Activated CD4-positive, alpha-beta T cell treated with anti-CD3 and anti-CD28 coated beads, Interleukin-2, amount 50 U/mL, for 48 hours (primary cell): ENCODE results near the gene SHTN1.

Experiments used
- DNase-seq, 2 experiments: peaks; one replicate each; pipeline ENCODE4 v3.0.0-alpha.2; 2020

SHTN1 gene

DNA sequence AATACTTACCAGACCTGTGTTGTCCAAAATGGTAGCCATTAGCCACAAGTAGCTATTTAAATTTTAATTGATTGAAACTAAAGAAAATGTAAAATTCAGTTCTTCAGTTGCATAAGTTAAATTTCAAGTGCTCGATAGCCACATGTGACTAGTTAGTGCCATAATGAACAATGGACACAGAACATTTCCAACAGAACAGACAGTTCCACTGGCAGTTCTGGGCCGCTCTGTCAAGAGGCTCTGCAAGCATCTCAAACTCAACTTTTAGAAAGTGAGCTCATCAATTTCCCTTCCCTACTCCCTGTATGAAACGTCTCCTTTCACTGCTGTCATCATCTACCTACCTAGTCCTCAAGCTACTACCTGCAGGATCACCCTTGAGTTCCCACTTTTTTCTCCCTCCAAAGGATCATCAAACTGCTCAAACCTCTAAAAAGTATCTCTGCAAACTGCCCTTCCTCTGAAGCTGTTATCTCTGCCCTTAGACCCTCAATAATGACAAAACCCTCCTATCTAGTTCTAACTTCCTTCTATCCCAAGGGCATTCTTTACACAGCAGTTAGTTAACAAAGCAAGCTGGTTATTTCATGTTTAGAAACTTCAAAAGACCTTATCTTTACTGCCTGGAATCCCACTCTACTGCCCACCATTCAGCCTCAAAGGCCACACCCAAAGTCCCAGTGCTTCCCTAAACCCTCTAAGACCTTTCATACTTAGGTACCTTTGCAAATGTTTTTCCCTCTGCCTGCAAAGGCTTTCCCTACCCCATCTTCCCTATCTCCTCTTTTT, 20.6 kb downstream of the SHTN1 start:
- no peak for DNase-seq

DNA sequence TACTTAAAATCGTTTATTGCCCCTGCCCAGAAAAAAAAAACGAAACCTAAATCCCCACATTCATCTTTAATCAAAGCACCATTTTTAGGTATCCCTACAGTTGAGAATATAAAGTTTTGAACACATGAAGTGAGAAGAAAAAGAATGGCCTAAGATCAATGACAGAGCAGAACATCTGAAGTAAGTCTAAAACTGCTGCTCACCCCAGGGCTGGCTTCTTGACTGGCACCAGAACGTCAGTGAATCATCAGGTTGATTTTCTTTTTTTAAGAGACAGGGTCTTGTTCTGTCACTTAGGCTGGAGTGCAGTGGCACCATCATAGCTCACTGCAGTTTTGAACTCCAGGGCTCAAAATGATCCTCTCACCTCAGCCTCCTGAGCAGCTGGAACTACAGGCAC, 24.9 kb downstream of the SHTN1 start:
- no peak for DNase-seq

DNA sequence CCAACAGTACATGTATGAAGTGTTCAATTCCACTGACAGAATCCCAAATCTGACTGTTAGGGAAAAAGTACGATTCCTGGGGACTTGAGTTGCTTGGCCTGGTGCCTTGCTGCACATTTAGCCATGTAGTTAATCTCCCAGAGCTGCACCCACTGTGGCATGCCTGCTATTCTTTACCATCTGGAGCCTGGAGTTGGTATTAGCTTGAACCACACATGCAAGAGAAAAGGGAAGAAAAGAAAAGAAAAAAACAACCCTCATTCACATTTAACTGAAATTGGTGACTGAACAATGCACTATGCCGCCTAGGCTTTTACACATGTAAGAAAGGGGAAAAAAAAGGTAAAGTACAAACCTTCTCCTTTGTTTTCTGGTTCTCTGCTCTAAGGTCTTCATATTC, 26.1 kb downstream of the SHTN1 start:
- DNase-seq: no peak

DNA sequence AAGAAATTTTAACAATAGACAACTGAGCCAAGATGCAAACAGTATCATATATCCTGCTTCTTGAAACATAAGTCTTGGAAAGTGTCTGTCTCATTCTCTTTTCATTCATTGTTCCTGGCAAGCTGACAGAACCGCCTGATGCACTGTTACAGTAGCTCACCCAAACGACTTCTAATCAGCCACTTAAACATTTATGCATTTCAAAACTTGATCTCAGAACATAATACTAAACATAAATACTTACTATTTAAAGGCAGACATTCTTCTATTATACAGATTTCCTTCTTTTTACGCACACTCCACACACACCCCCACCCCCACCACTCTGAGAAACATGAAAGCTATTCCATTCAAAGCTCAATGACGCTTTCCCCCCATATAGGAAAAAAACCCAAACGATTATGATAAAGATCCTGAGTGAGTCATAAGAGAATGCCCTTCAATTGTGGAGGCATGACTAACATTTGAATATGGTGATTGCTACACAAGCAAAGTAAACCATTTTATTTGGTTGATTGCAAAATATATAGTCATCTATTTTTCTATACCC, 30.5 kb downstream of the SHTN1 start:
- no peak for DNase-seq

DNA sequence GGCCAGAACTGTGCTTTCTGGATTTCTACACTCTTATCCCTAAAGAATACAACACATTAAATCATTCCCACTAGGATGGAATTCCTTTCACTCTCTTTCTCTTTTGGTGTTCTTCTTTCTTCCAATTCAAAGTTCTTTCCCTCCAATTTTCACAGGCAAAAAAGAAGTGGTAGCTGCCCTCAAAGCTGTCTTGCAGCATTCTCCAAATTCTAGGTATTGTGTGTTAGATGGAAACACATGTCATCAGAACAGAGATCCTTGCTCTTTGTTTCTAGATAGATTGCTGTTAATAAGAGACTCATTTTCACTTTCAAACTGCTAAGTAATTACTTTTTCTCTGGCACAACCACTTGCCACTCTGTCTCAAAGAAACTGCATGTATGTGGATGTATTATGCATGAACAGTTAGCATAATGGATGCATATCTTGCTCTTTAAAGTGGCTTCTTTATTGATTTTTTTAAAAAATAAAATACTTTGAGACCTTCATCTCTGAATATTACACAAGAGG, 31.0 kb downstream of the SHTN1 start:
- DNase-seq: no peak

DNA sequence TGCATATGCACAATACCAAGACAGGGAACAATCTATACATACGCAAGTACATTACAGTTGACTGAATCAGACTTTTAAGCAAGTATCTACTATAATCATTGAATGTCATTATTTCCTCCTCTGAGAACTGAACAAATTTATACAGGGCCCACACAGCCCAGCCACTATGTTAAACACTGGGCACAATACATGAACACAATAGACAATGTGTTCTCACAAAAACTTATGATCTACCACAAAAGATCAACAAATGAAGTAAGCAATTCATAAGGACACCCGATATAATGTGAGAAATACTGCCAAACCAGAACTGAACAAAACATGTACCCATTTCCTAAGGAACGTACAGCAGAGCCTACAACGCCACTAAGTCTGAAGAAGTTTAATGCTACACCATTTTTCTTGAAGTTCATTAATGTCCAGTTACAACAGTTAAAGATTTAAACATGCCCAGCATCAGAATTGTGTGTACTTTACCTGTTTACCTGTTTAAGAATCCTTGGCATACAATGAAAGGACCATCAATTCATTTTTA, 31.5 kb downstream of the SHTN1 start:
- no peak for DNase-seq

DNA sequence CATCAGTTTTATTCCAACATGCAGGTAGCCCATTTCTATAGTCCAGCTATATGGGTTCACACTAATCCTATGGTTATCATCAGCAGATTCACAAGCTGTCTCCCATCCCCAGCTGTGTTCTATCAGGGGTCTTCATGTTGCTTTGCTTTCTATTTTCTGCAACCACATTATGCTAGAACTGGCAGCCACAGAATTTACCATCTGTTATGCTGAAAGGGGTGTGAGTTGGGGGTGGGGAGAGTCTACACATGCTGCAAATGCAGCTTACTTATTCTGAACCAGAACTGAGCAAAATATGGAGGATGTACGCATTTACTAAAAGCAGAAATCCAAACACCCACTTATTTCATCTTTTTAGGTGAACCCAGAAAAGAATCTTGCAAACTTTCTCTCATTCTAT, 32.9 kb downstream of the SHTN1 start:
- no peak for DNase-seq

DNA sequence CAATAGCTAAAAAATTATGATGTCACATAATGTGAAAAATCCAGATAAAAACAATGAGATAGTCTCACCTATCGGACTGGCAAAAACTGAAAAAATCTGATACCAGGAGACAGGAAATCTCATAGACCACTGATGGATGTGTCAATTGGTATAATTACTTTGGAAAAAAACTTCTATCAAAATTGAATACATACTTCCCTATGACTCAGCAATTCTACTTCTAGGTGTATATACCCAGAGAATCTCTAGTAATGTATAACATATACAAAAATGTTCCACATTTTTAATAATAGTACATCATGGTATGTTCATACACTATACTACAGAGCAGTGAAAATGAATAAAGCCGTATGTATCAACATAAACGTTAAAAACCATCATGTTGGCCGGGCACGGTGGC, 34.9 kb downstream of the SHTN1 start:
- no peak for DNase-seq

DNA sequence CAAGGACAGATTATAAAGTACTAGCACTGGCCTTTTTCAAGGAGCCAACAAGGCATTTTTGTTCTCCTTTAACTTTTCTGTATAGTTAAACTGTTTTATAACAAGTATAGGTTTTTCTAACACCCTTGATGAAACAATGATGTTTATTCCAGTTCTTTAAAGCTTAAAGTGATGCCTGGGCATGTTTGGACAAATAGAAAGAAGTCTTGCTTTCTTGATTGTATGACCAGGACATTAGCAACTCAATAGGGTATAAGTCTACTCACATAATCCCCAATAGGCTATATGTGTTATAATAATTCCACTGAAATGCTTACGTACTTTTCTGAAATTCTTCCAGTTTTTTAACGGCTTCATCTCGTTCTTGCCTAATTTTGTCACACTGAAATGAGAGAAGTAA, 36.7 kb downstream of the SHTN1 start:
- no peak for DNase-seq

DNA sequence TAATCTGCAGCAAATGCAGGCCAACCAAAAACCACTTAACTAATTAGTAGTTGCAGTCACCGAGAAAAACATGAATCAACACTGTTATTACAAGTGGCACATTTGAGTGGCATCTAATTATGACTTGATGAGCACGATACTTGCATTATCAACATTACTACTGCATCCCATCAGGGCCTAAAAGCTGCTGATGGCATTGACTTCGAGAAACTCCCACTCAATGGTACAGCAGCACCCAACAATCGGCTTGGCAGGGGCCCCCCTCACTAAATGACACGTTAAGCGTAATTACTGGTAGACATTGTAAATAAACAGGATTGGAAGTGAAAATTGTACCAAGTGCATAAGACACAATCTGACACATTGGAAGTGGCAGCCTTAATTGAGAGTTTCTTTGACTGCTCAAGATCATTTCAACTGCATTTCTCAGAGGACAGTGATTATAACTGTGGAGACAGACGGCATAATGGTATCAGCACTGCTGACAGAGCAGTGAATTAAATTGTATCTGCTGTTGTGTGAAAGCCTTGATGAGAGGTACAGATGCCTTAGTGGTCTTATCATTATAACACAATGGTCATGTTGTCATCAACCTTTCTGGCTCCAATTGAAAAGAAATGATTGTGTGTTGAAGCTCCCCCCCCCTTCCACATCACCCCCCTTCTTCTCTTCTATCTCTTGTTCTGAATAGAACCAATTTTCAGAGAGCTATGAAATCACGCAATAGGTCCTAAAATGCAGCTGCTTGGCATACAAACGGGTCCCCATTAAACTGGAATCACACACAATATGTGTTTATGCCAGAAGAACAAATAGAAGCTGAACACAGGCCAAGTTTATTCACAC, 43.4 kb downstream of the SHTN1 start:
- DNase-seq: no peak

DNA sequence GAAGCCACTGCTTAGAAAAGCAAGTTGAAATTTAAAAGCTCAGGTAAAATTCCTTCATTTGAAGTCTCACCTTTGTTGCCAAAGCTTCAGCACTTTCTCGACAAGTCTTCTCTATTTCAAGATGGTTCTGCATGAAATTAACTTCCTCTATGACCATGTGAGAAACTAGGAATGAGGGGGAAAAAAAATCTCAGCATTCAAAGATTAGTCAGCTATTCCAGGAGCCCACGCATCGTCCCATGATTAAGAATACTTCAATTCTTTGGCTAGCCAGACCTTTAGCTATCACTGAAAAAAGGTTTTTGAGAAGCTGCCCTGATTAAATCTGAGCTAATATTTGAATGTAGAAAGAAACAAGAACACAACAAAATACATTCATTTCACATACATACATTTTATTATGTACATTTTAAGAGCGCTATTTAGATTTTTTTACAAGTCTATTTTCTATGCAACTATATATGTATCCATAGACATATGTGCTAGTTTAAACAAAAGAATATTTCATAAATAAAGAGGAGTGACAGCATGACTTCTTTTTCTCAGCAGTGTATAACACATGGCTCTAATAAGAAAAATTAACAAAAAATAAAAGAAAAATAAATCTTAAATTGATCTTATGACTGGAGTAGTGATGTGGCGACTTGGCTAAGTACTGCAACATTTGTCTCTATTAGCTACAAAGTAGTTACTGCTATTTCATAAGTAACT, 44.8 kb downstream of the SHTN1 start:
- no peak for DNase-seq

DNA sequence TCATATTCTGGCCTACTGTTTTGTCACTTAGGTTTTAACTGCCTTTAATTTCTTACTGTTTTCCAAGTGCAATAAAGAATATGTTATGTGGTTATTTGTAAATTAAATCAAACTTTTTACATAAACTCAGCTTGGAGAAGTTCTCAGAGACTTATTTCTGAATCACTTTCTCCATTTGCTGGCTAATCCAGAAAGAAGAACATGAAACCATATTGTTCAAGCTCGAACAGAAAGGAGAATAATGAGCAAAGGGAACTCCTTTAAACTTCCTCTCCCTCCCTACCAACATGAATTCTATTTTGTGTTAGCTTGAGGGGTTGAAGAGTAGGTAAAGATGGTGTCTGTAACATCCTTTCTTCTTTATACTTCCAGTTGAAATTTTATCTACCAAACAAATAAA, 52.3 kb downstream of the SHTN1 start:
- DNase-seq: no peak

DNA sequence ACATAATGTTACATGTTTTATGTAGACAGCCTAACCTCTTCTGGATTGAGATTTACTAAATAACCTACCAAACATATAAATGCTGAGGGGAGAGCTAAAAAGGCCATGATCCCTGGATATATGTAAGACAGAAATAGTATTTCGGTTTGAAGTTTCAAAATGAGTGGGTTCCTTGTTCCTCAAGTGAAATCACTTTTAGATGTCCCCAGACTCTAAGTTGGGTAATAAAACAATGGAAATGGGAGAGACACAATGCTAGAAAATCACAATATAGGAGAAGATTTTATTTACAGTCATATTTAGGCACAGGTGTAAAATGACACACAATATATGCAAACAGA, 56.5 kb downstream of the SHTN1 start:
- DNase-seq: no peak

DNA sequence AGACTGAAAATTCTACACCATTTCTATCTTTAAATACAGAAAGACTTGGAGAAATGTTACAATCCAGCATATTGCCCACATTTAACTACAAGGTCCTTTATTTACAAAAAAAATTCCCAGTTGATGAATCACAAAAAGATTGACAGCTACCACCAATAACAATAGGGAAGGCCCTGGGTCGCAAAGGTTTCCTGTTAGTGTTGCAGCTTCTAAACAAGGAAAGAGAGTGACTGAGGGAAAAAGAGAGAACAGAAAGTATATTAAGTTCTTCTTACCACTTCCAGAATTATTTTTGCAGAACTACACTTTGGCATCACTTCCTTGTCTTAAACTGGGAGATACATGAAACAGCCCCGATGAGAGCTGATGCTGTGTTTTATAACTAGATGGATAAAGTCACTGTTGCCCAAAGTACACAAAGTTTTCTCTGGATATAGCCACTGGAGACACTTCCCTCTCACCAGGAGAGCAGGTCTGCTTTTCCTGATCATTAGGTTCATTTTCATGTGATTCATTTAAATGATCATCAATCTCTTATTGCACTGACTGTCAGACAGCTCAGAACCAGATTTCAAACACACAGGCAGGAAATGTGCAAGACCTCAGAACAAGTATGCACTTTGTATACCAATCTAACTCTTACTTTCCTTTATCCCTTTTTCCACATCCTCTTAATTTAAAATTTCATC, 57.0 kb downstream of the SHTN1 start:
- no peak for DNase-seq

DNA sequence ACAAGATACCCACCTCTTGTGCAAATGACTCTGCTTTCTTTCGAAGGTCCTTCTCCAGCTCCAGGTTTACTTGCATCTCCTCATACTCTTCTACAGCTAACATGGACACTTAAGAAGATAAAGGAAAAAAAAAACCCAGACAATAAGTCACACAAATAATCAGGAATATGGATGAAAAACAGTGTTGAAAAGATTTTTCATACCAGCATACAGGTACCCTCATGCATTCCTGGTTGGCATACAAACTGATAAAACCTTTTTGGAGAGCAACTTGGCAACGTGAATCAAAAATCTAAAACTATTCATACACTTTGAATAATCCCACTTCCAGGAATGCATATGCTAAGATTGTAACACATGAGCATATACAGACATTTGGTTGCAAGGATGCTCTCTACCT, 60.1 kb downstream of the SHTN1 start:
- DNase-seq: no peak

DNA sequence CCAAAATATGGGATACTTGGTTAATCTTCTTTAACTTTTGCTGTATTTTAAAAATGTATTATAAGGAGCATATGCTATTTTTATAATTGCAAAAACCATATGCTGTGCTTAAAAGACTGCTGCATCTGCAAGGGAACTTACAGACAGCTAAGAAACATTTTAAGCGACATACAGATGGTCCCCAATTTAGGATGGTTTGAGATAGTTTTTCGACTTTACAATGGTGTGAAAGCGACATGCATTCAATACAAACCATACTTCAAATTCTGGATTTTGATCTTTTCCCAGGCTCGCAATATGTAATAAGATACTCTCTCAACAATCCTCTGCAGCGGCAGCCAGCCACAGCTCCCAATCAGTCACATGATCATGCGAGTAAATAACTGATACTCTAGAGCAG, 73.2 kb downstream of the SHTN1 start:
- no peak for DNase-seq

DNA sequence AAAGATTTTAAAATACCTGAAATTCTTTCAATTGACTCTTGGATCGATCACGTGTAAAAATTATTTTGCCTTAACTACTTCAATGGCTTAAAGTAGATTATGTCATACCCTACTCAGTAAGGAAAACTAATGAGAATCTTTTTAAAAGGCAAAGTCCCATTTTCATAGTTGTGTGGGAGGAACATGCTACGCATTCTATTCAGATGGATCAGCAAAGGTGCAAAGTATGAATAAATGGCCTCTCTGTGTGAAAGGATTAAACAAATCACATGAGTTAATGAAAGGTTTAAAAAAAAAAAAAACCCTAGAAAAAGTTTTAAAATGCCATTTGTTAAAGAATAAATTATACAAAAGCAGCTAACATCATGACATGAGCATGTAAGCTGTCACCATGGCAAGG, 78.6 kb downstream of the SHTN1 start:
- no peak for DNase-seq

DNA sequence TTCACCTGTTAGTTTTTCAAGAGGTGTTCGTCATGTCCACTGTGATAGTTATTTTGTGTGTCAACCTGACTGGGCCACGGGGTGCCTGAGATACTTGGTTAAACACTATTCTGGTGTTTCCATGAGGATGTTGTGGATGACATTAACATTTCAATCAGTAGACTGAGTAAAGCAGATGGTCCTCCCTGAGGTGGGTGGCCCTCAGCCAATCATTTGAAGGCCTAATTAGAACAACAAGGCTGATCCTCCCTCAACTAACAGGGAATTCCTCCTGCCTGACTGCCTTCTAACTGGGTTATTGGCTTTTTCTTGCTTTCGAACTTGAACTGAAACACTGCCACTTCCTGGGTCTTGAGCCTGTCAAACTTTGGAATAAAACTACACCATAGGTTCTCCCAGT, 79.9 kb downstream of the SHTN1 start:
- no peak for DNase-seq

DNA sequence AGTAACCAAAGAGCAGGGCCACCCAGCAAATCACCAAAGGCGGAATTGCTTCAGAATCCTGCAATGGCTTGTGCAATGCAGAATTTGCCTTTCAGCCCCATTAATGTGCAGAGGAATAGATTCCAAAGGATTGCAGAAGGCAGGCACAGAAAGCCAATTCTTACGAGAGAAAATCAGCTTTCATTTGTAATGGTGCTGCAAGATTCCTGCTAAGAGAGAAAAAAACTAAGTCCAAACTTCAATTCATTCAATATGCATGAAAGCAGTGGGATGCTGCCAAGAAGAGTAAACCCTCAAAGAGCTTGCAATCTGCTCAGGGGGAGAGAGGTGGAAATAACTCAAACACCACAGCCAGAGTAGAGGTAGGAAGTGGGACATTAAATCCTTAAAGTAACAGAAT, 85.3 kb downstream of the SHTN1 start:
- no peak for DNase-seq

DNA sequence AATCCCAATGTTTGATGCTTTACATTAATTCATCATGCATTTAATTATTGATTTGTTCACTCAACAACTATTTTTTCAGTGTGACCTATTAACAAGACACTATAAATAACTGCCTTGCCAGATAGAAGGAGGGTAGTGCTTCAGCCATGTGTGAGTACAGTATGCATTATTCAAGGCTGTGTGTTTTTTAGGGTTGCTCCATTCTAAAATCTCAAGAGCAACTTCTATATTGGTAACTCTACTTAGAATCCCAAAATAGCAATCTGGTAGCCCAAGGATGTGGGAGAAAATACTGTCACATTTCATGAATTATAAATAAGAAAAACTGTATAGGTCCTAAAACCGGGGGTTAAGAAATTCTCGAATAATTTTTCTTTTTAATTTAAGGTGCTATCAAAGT, 85.8 kb downstream of the SHTN1 start:
- no peak for DNase-seq

DNA sequence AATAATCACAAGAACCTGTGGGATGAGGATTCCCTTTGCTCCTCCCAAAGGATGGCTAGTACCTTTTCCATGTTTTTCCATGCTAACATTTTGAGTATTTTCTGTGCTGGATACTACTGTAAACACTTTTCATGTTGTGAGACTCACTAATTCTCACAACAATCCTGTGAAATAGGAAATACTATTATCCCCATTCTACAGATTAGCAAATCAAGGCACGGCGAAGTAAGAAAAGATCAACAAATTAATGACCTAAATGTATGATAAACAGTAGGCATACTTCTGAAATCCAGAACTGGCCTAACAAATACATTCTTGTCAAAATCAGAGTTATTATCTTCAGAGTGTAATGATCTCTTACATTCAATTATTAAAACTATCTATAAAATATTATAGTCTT, 86.4 kb downstream of the SHTN1 start:
- DNase-seq: no peak

DNA sequence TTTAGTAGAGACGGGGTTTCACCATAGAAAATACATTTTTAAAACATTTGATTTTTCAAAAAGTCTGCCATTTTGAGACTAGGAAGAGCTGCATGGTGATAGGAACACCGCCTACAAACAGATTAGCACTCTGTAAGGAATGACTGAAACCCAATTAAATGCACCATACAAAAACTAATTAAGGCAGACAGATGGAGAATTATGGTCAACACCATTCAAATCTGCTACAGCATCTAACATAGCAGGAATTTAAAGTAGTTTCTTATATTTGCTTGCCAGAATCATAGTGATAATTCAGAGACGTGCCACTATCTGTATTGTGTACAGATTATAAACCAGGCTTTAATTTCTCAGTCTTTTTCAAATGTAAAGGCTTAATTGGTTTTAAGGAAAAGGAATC, 87.5 kb downstream of the SHTN1 start:
- no peak for DNase-seq

DNA sequence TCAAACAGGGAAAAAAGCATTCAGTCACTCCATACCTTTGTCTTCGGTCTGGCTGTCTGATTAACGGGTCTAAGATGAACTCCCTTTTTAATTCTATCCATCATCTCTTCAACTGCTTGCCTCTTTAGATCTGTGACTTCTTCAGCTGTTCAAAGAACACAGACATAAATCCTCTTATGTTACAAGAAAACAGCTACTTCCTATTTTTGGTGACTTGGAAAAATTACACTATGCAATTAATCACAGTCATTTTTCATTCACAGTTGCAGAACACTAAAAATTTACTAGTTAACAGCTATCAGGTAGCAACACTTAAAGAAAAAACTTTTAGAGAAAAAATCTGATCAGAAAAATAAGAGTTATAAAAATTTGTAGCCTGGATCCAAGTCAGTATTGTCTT, 89.6 kb downstream of the SHTN1 start:
- no peak for DNase-seq
